H9 (cell line): ENCODE results near the gene LMOD1. TPM values are rescaled to one million over a fixed set of nuclear protein-coding genes. Genes with fewer than 3 reads are reported as not detected.

Source experiments
- DNase-seq: peaks from one replicate; pipeline ENCODE4 v3.0.0-alpha.2; 2017
- H2AFZ ChIP-seq: one replicate; pipeline ENCODE4 v1.6.1; 2013; ENCODE audit warnings: mild to moderate bottlenecking, low read length, control low read depth, moderate library complexity
- H2AK5ac ChIP-seq: 2 replicates; pipeline ENCODE4 v1.6.1; 2013; ENCODE audit warnings: low read length, control low read depth, mixed read lengths; ENCODE audit not compliant: insufficient read length
- H2BK120ac ChIP-seq: one replicate; pipeline ENCODE4 v1.6.1; 2013; ENCODE audit warnings: low read depth, mild to moderate bottlenecking, low read length, control low read depth, inconsistent platforms; ENCODE audit not compliant: poor library complexity, severe bottlenecking
- H2BK12ac ChIP-seq: 2 replicates; pipeline ENCODE4 v1.6.1; 2013; ENCODE audit warnings: low read length, control low read depth, mixed read lengths, low read depth; ENCODE audit not compliant: insufficient read length
- H2BK15ac ChIP-seq: 2 replicates; pipeline ENCODE4 v1.6.1; 2013; ENCODE audit warnings: low read depth, low read length, control low read depth
- H2BK20ac ChIP-seq: one replicate; pipeline ENCODE4 v1.6.1; 2013; ENCODE audit warnings: low read depth, mild to moderate bottlenecking, low read length, control low read depth, inconsistent platforms; ENCODE audit not compliant: poor library complexity, severe bottlenecking
- H2BK5ac ChIP-seq: 2 replicates; pipeline ENCODE4 v1.6.1; 2013; ENCODE audit warnings: low read length, control low read depth, mixed read lengths; ENCODE audit not compliant: insufficient read length
- H3K14ac ChIP-seq: 2 replicates; pipeline ENCODE4 v1.6.1; 2013; ENCODE audit warnings: low read length, control low read depth; ENCODE audit not compliant: insufficient read depth
- H3K18ac ChIP-seq: 2 replicates; pipeline ENCODE4 v1.6.1; 2013; ENCODE audit warnings: low read depth, mild to moderate bottlenecking, mixed read lengths, low read length, control low read depth; ENCODE audit not compliant: insufficient read length
- H3K23ac ChIP-seq: 2 replicates; pipeline ENCODE4 v1.6.1; 2013; ENCODE audit warnings: low read length, control low read depth, mixed read lengths, low read depth; ENCODE audit not compliant: insufficient read length
- H3K23me2 ChIP-seq: 2 replicates; pipeline ENCODE4 v1.6.1; 2013; ENCODE audit warnings: low read depth, mild to moderate bottlenecking, mixed read lengths, low read length, control low read depth; ENCODE audit not compliant: insufficient read length, poor library complexity, severe bottlenecking
- H3K27ac ChIP-seq: 2 replicates; pipeline ENCODE4 v1.5.1; 2013; ENCODE audit warnings: low read length, control low read depth, mixed read lengths, low read depth; ENCODE audit not compliant: insufficient read length
- H3K27me3 ChIP-seq: 2 replicates; pipeline ENCODE4 v1.6.1; 2013; ENCODE audit warnings: low read length, control low read depth, inconsistent platforms; ENCODE audit not compliant: insufficient read depth
- H3K4ac ChIP-seq: 2 replicates; pipeline ENCODE4 v1.6.1; 2013; ENCODE audit warnings: low read depth, mild to moderate bottlenecking, control low read depth, inconsistent platforms, low read length, moderate library complexity
- H3K4me1 ChIP-seq: 2 replicates; pipeline ENCODE4 v1.6.1; 2013; ENCODE audit warnings: low read length, control low read depth, inconsistent platforms; ENCODE audit not compliant: insufficient read depth
- H3K4me2 ChIP-seq: 2 replicates; pipeline ENCODE4 v1.6.1; 2013; ENCODE audit warnings: low read length, control low read depth, mixed read lengths; ENCODE audit not compliant: insufficient read length, insufficient read depth
- H3K56ac ChIP-seq: 2 replicates; pipeline ENCODE4 v1.6.1; 2013; ENCODE audit warnings: low read depth, mild to moderate bottlenecking, mixed read lengths, low read length, control low read depth; ENCODE audit not compliant: insufficient read length
- H3K79me1 ChIP-seq: 2 replicates; pipeline ENCODE4 v1.6.1; 2013; ENCODE audit warnings: low read depth, mild to moderate bottlenecking, moderate library complexity, low read length, control low read depth, inconsistent platforms; ENCODE audit not compliant: insufficient read depth, poor library complexity, severe bottlenecking
- H3K79me2 ChIP-seq: 2 replicates; pipeline ENCODE4 v1.6.1; 2013; ENCODE audit warnings: low read length, control low read depth, inconsistent platforms; ENCODE audit not compliant: insufficient read depth
- H3K9ac ChIP-seq: 2 replicates; pipeline ENCODE4 v1.6.1; 2013; ENCODE audit warnings: low read length, control low read depth, mixed read lengths; ENCODE audit not compliant: insufficient read length; ENCODE audit errors: extremely low read depth
- H3K9me3 ChIP-seq: one replicate; pipeline ENCODE4 v1.6.1; 2013; ENCODE audit warnings: low read depth, low read length, inconsistent platforms; ENCODE audit not compliant: control insufficient read depth
- H3T11ph ChIP-seq: one replicate; pipeline ENCODE4 v1.6.1; 2013; ENCODE audit warnings: mild to moderate bottlenecking, low read length, control low read depth, inconsistent platforms
- H4K20me1 ChIP-seq: one replicate; pipeline ENCODE4 v1.6.1; 2013; ENCODE audit not compliant: control insufficient read depth, insufficient read length, insufficient read depth
- H4K5ac ChIP-seq: 2 replicates; pipeline ENCODE4 v1.6.1; 2013; ENCODE audit warnings: low read depth, mild to moderate bottlenecking, mixed read lengths, low read length, control low read depth; ENCODE audit not compliant: insufficient read length
- H4K8ac ChIP-seq: replicated peaks from 2 replicates; pipeline ENCODE4 v1.6.1; 2013; ENCODE audit warnings: low read length, control low read depth, mixed read lengths, low read depth; ENCODE audit not compliant: insufficient read length
- H4K91ac ChIP-seq: 2 replicates; pipeline ENCODE4 v1.6.1; 2013; ENCODE audit warnings: low read depth, mild to moderate bottlenecking, moderate library complexity, mixed read lengths, low read length, control low read depth; ENCODE audit not compliant: insufficient read length
- H3K27ac Mint-ChIP-seq, 3 experiments: 2 replicates in 2 of 3; 3 replicates in 1 of 3; pipeline ENCODE4 v1.8.0; 2020 to 2021; ENCODE audit warnings: mixed read lengths in 3 of 3, mild to moderate bottlenecking in 1 of 3, moderate library complexity in 1 of 3
- H3K27me3 Mint-ChIP-seq: 2 replicates; pipeline ENCODE4 v1.8.0; 2021; ENCODE audit warnings: low read depth, mild to moderate bottlenecking, moderate library complexity, mixed read lengths
- H3K36me3 Mint-ChIP-seq, 3 experiments: 2 replicates in 2 of 3; 3 replicates in 1 of 3; pipeline ENCODE4 v1.8.0; 2020 to 2021; ENCODE audit warnings: low read depth in 3 of 3, mixed read lengths in 3 of 3; ENCODE audit not compliant: insufficient read depth in 1 of 3
- H3K4me1 Mint-ChIP-seq, 2 experiments: 2 replicates each; pipeline ENCODE4 v1.8.0; 2020; ENCODE audit warnings: mixed read lengths in 2 of 2
- H3K4me3 Mint-ChIP-seq, 2 experiments: 2 replicates in 1 of 2; 3 replicates in 1 of 2; pipeline ENCODE4 v1.8.0; 2020 to 2021; ENCODE audit warnings: mild to moderate bottlenecking in 2 of 2, mixed read lengths in 2 of 2, moderate library complexity in 1 of 2
- H3K9me3 Mint-ChIP-seq, 2 experiments: 2 replicates in 1 of 2; 3 replicates in 1 of 2; pipeline ENCODE4 v1.8.0; 2020; ENCODE audit warnings: mild to moderate bottlenecking in 2 of 2, mixed read lengths in 2 of 2, moderate library complexity in 1 of 2
- WGBS: extraction: QIAGEN DNeasy Blood & Tissue Kit; methylation state at CpG from one replicate; pipeline ENCODE4 v1.1.7; 2013; ENCODE audit warnings: missing lambda C conversion rate, low lambda C conversion rate, mixed read lengths; ENCODE audit not compliant: insufficient read length; ENCODE audit errors: extremely low coverage; 5-methylcytosine and 5-hydroxymethylcytosine counted together
- total RNA-seq: library from RNA; stranded (reverse); gene quantifications from 2 replicates; pipeline ENCODE4 v1.2.1, GENCODE V29; 2021
- TF ChIP-seq, protein P1 (sequence below): fragments of 200-600 bp; sonication (generic); conservative IDR thresholded peaks from 3 replicates; pipeline ENCODE4 v1.8.0; 2021; ENCODE audit warnings: antibody characterized with exemption, mild to moderate bottlenecking

The LMOD1 gene
- total RNA-seq, 1 experiment from 2014 or later, result 0.31 TPM

DNA sequence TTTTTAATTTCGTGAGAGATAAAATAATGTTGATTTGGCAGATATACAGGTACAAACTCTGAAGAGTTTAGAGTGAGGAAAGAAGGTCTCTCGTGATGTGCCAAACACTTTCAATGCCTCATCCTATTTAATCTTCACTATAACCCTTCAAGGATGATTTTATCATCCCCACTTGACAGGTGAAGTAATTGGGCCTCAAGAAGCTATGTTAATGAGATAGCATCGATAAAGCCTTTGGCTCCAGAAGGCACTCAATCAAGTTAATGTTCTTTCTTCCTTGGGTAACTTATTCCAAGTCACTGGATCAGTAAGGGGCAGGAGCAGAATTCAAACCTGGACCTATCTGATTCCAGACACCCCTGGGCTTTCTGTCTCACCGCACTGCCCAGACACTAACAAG is 7.2 kb downstream of the LMOD1 start:
- H3K79me2 ChIP-seq, result no peaks in the 10 kb centered on the region
- no peak overlapping the region for H2BK20ac ChIP-seq
- no peak overlapping the region for H2BK5ac ChIP-seq
- H4K91ac ChIP-seq, result no peak overlapping the region
- no peak overlapping the region for H2BK15ac ChIP-seq
- peaks cover 3% of the 10 kb centered on the region; the same call in 1 of the 2 replicates for H3K27me3 Mint-ChIP-seq
- H3K9me3 ChIP-seq, result no peaks in the 10 kb centered on the region
- no peak overlapping the region for H3K27ac ChIP-seq
- no peak overlapping the region for H2AK5ac ChIP-seq
- no peaks in the 10 kb centered on the region for H4K20me1 ChIP-seq
- peak overlapping the region in 1 of 3 experiments; percentile 78; a peak in 2 of 7 replicates for H3K27ac Mint-ChIP-seq
- no peaks in the 10 kb centered on the region for H3K79me1 ChIP-seq
- H2BK12ac ChIP-seq, result no peak overlapping the region
- no peak overlapping the region for H3K23ac ChIP-seq
- no peak overlapping the region for H4K8ac ChIP-seq
- no peak overlapping the region for H2BK120ac ChIP-seq
- no peak overlapping the region for H3K9ac ChIP-seq
- H3K9me3 Mint-ChIP-seq, result no peaks in the 10 kb centered on the region
- peaks cover 7 to 23% of the 10 kb centered on the region in 2 experiments for H3K4me1 Mint-ChIP-seq
- no peak overlapping the region for H4K5ac ChIP-seq
- H3K14ac ChIP-seq, result no peak overlapping the region
- no peak for DNase-seq
- H3K4me1 ChIP-seq, result peaks cover 6% of the 10 kb centered on the region
- no peaks in the 10 kb centered on the region for H3K36me3 Mint-ChIP-seq
- no peaks in the 10 kb centered on the region for H3K27me3 ChIP-seq
- TF ChIP-seq, protein P1, sequence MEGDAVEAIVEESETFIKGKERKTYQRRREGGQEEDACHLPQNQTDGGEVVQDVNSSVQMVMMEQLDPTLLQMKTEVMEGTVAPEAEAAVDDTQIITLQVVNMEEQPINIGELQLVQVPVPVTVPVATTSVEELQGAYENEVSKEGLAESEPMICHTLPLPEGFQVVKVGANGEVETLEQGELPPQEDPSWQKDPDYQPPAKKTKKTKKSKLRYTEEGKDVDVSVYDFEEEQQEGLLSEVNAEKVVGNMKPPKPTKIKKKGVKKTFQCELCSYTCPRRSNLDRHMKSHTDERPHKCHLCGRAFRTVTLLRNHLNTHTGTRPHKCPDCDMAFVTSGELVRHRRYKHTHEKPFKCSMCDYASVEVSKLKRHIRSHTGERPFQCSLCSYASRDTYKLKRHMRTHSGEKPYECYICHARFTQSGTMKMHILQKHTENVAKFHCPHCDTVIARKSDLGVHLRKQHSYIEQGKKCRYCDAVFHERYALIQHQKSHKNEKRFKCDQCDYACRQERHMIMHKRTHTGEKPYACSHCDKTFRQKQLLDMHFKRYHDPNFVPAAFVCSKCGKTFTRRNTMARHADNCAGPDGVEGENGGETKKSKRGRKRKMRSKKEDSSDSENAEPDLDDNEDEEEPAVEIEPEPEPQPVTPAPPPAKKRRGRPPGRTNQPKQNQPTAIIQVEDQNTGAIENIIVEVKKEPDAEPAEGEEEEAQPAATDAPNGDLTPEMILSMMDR, result no peak
- no peak overlapping the region for H3K4me2 ChIP-seq
- no CpG with 5 or more reads among the region's 4 CpGs for WGBS
- H2AFZ ChIP-seq, result no peak overlapping the region
- no peak overlapping the region for H3K4ac ChIP-seq
- no peak overlapping the region for H3K56ac ChIP-seq
- no peak overlapping the region for H3K18ac ChIP-seq
- H3K23me2 ChIP-seq, result peaks cover 6% of the 10 kb centered on the region
- no peak overlapping the region for H3K4me3 Mint-ChIP-seq
- no peak overlapping the region for H3T11ph ChIP-seq
